Neural cell (in vitro differentiated cells): Measurements from ENCODE around the gene PDE6D.

ENCODE experiments used
- CTCF ChIP-seq: fragments of 450-650 bp; IDR thresholded peaks from 2 replicates; pipeline ENCODE4 v1.5.1; 2014; ENCODE audit warnings: antibody characterized with exemption, mild to moderate bottlenecking, moderate library complexity; ENCODE audit not compliant: poor library complexity, severe bottlenecking
- EP300 ChIP-seq: fragments of 450-650 bp; conservative IDR thresholded peaks from 2 replicates; pipeline ENCODE4 v1.6.1; 2014; ENCODE audit warnings: antibody characterized with exemption, mild to moderate bottlenecking, moderate library complexity; ENCODE audit not compliant: poor library complexity, severe bottlenecking
- EZH2 ChIP-seq: fragments of 200-600, 300-800 bp; shearing (Covaris generic), sonication (generic); IDR thresholded peaks from 2 replicates; pipeline ENCODE4 v1.6.1; 2014; ENCODE audit warnings: antibody characterized with exemption, low read length, borderline replicate concordance, mild to moderate bottlenecking; ENCODE audit not compliant: insufficient read depth, poor library complexity, severe bottlenecking
- POLR2AphosphoS5 ChIP-seq: IDR thresholded peaks from 2 replicates; pipeline ENCODE4 v1.6.1; 2012
- RAD21 ChIP-seq: fragments of 450-650 bp; conservative IDR thresholded peaks from 2 replicates; pipeline ENCODE4 v1.6.1; 2014; ENCODE audit warnings: antibody characterized with exemption, mild to moderate bottlenecking, moderate library complexity
- SMC3 ChIP-seq: fragments of 450-650 bp; conservative IDR thresholded peaks from 2 replicates; pipeline ENCODE4 v1.6.1; 2014; ENCODE audit warnings: antibody characterized with exemption, mild to moderate bottlenecking, moderate library complexity; ENCODE audit not compliant: poor library complexity

DNA sequence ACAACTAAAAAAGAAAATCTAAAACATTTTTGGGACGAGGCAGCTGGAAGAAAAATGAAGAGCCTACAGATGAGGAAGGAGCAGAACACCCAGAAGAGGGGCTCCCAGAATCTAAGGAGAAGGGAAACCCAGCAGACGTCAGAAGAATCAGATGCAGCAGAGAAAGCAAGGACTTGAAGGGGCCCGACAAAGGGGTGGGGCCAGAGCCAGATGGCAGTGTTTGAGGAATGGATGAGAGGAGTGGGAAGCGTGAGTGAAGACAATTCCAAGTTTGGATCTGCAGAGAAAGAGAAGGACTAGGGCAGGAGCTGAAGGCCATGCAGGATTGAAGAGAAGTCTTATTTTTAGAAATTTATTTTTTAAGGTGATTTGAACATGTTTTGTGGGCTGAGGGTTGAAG is 53.5 kb downstream of the PDE6D start:
- TF ChIP-seq EP300 (no peak), SMC3 (no peak), CTCF (no peak), POLR2AphosphoS5 (no peak), RAD21 (no peak), EZH2 (no peak)
